Choroid plexus epithelial cell (primary cell): ENCODE data around the gene MT1A.
"Not testable (repeated sequence)": the region's sequence is repeated elsewhere in the genome, so short reads cannot be mapped to it uniquely, and the experiment has no call there.

Experiments used
- DNase-seq: peaks from one replicate; pipeline ENCODE4 v3.0.0-alpha.2; 2010; ENCODE audit warnings: low read depth
- H3K4me3 ChIP-seq: 2 replicates; pipeline ENCODE4 v1.5.1; 2011; ENCODE audit warnings: low read depth, mild to moderate bottlenecking, control low read depth, low read length, moderate library complexity
- CTCF ChIP-seq: conservative IDR thresholded peaks from 2 replicates; pipeline ENCODE4 v1.5.1; 2011; ENCODE audit warnings: low read depth, mild to moderate bottlenecking, control low read depth, inconsistent platforms, low read length, moderate library complexity

Gene MT1A

GRCh38 chr16:56657555-56658326, 19.3 kb downstream of the MT1A start, which contains the start of gene MT1F:
Gene MT1F (plus strand): TSS chr16:56657959. CDS start chr16:56658059, 100 bp downstream.
- peak within 1 kb of the TSS; percentile 58 for H3K4me3 ChIP-seq
- peak; percentile 25 for DNase-seq
- TF ChIP-seq CTCF, result no peak

GRCh38 chr16:56658327-56658875, 19.9 kb downstream of the MT1A start:
- peak overlapping the region; percentile 58 for H3K4me3 ChIP-seq
- DNase-seq, result no peak
- no peak for TF ChIP-seq CTCF

GRCh38 chr16:56662357-56663354, 24.2 kb downstream of the MT1A start:
- DNase-seq, result no peak
- TF ChIP-seq CTCF, result no peak
- H3K4me3 ChIP-seq, result peak overlapping the region; percentile 30

- DNase-seq, result no peak
- no peak for TF ChIP-seq CTCF
- H3K4me3 ChIP-seq, result no peak overlapping the region
Observed at GRCh38 chr16:56664506-56664905, 26.0 kb downstream of the MT1A start.

GRCh38 chr16:56665286-56666261, 27.1 kb downstream of the MT1A start:
- DNase-seq, H3K4me3 ChIP-seq: not testable (repeated sequence)

GRCh38 chr16:56667581-56668571, 29.4 kb downstream of the MT1A start, which contains the start of gene MT1G:
Gene MT1G (minus strand): TSS chr16:56668065. CDS start chr16:56667993, 72 bp downstream.
- no peak within 1 kb of the TSS for H3K4me3 ChIP-seq
- peak; percentile 50 for DNase-seq
- no peak for TF ChIP-seq CTCF
